Sigmoid colon (tissue), 4 donors: ENCODE results near the gene APPBP2.

Experiments
- CTCF ChIP-seq, 4 experiments: fragments of 450-650 bp in 3 of 4; fragments of 200-600 bp in 1 of 4; IDR thresholded peaks; one replicate each; pipeline ENCODE4 v1.5.1; 2016 to 2019; ENCODE audit warnings: antibody characterized with exemption in 4 of 4, mild to moderate bottlenecking in 3 of 4, moderate library complexity in 2 of 4
- EP300 ChIP-seq, 4 donors: sonication (generic); formaldehyde crosslinking; IDR thresholded peaks; one replicate each; pipeline ENCODE4 v1.6.1; 2017; ENCODE audit warnings: antibody characterized with exemption in 4 of 4
- POLR2AphosphoS5 ChIP-seq, 4 donors: sonication (generic); formaldehyde crosslinking; IDR thresholded peaks; one replicate each; pipeline ENCODE4 v1.6.1; 2017; ENCODE audit warnings: antibody characterized with exemption in 4 of 4

- TF ChIP-seq CTCF (IDR thresholded peaks at IDR 0.05) (no peak), EP300 (IDR thresholded peaks at IDR 0.05) (no peak), POLR2AphosphoS5 (IDR thresholded peaks at IDR 0.05) (no peak)
Observed at GRCh38 chr17:60514500-60514899, 11.5 kb downstream of the APPBP2 start.
